Heart left ventricle (tissue), 16 donors: ENCODE measurements around the gene ZNF554. TPM values are rescaled to one million over a fixed set of nuclear protein-coding genes. Genes with fewer than 3 reads are reported as not detected.
"Not testable (repeated sequence)": the region's sequence is repeated elsewhere in the genome, so short reads cannot be mapped to it uniquely, and the experiment has no call there.

Source experiments
- ATAC-seq, 4 donors: fragments of 200-7000 bp; cut with Tn5 transposase; one replicate each; pipeline ENCODE4 v1.9.1; 2020 to 2022; ENCODE audit warnings: moderate library complexity in 4 of 4, mild to moderate bottlenecking in 3 of 4, moderate number of reproducible peaks in 1 of 4
- DNase-seq, 5 donors: peaks; one replicate each; pipeline ENCODE4 v3.0.0-alpha.2; 2020
- H3K27ac ChIP-seq, 12 donors: fragments of 200-600 bp; sonication (generic) in 4 of 12; one replicate each; pipeline versions ENCODE4 v1.5.0 to v1.8.0; 2016 to 2022; ENCODE audit warnings: mild to moderate bottlenecking in 2 of 12
- H3K27me3 ChIP-seq, 9 donors: fragments of 200-600 bp; sonication (generic) in 2 of 9; one replicate each; pipeline versions ENCODE4 v1.5.1 to v1.8.0; 2016 to 2022; ENCODE audit warnings: mild to moderate bottlenecking in 3 of 9
- H3K36me3 ChIP-seq, 9 donors: fragments of 200-600 bp; sonication (generic) in 2 of 9; one replicate each; pipeline versions ENCODE4 v1.5.0 to v1.8.0; 2018 to 2022; ENCODE audit warnings: mild to moderate bottlenecking in 2 of 9
- H3K4me1 ChIP-seq, 12 donors: fragments of 200-600 bp; sonication (generic) in 4 of 12; one replicate each; pipeline versions ENCODE4 v1.5.0 to v1.8.0; 2016 to 2022; ENCODE audit warnings: mild to moderate bottlenecking in 3 of 12
- H3K4me3 ChIP-seq, 12 donors: fragments of 200-600 bp; sonication (generic) in 4 of 12; one replicate each; pipeline versions ENCODE4 v1.5.0 to v1.8.0; 2017 to 2022; ENCODE audit warnings: mild to moderate bottlenecking in 9 of 12, moderate library complexity in 4 of 12
- H3K9me3 ChIP-seq, 12 donors: fragments of 200-600 bp; sonication (generic) in 4 of 12; one replicate each; pipeline versions ENCODE4 v1.5.0 to v1.8.0; 2016 to 2022; ENCODE audit warnings: mild to moderate bottlenecking in 1 of 12
- POLR2A ChIP-seq, 2 donors: fragments of 450-650 bp; IDR thresholded peaks; one replicate each; pipeline ENCODE4 v1.6.1; 2017; ENCODE audit warnings: antibody characterized with exemption in 2 of 2, mild to moderate bottlenecking in 2 of 2, moderate library complexity in 2 of 2
- WGBS, 4 donors: extraction: QIAGEN DNeasy Blood & Tissue Kit in 2 of 4; methylation state at CpG; one replicate each; pipeline versions ENCODE4 v1.1.5 to v1.1.7; 2013 to 2018; 5-methylcytosine and 5-hydroxymethylcytosine counted together
- intact Hi-C, 10 donors: fragments of 100-400 bp; cut with DNase I; formaldehyde crosslinking; loops; one replicate each; pipeline versions ENCODE4 v1.11.1 to v1.14.2; 2022
- polyA plus RNA-seq, 2 donors: library from polyadenylated mRNA; stranded (reverse); fragments of 200-250 nt; gene quantifications; one replicate each; pipeline ENCODE4 v1.2.3, GENCODE V29; 2013
- total RNA-seq, 9 donors: library from RNA; depleted of rRNA in 2 of 9; stranded (reverse); fragments of >200 nt in 2 of 9; fragmentation: NEBNext Ultra II Directional in 3 of 9; extraction: Animal tissue kit (Norgen Biotek cat#: 25700) in 3 of 9; gene quantifications; one replicate each; pipeline versions ENCODE4 v1.1.0 to v1.2.4, GENCODE V29; 2016 to 2023
- TF ChIP-seq, protein P1 (sequence below), 12 donors: fragments of 200-600 bp; sonication (generic) in 4 of 12; IDR thresholded peaks; one replicate each; pipeline versions ENCODE4 v1.5.0 to v1.8.0; 2018 to 2022; ENCODE audit warnings: antibody characterized with exemption in 12 of 12, mild to moderate bottlenecking in 5 of 12
- donor health status: ischemic (EF 13 %, LVEDD 7.1; RV severe dilation, severe dysfunction).
- donor health status: healthy with polysubstance abuse.
- donor health status: DM: no; HTN: yes; CAD: no.
- donor health status: DM: no; HTN: no; CAD: no.
- donor health status: ischemic (EF 25% LVEDD 6.9; RV normal size, moderate dysfunction).
- donor health status: ischemic (EF 25% LVEDD 5.7; RV mildly dilated, moderate dysfunction).
- donor health status: healthy.
- donor health status: DM: yes; HTN: yes; CAD: no.
- donor health status: ischemic (EF 35%, LVEDD 5.7; RV mildly dilated, moderate dysfunction).
- donor health status: nonischemic (EF 11% LVEDD 7.7; RV severe dilation, severe dysfunction).
- donor health status: DM: yes; HTN: yes; CAD: no.
- donor health status: PGD.
- donor health status: ischemic (EF 29% LVEDD 5.4; RV normal size, mild dysfunction).
- donor health status: nonischemic (EF 23%, LVEDD 6.1; RV moderate dilation, normal function).

The ZNF554 gene
- total and polyA plus RNA-seq, 11 donors: 1.4 to 6.1 (median 4.5) TPM

DNA sequence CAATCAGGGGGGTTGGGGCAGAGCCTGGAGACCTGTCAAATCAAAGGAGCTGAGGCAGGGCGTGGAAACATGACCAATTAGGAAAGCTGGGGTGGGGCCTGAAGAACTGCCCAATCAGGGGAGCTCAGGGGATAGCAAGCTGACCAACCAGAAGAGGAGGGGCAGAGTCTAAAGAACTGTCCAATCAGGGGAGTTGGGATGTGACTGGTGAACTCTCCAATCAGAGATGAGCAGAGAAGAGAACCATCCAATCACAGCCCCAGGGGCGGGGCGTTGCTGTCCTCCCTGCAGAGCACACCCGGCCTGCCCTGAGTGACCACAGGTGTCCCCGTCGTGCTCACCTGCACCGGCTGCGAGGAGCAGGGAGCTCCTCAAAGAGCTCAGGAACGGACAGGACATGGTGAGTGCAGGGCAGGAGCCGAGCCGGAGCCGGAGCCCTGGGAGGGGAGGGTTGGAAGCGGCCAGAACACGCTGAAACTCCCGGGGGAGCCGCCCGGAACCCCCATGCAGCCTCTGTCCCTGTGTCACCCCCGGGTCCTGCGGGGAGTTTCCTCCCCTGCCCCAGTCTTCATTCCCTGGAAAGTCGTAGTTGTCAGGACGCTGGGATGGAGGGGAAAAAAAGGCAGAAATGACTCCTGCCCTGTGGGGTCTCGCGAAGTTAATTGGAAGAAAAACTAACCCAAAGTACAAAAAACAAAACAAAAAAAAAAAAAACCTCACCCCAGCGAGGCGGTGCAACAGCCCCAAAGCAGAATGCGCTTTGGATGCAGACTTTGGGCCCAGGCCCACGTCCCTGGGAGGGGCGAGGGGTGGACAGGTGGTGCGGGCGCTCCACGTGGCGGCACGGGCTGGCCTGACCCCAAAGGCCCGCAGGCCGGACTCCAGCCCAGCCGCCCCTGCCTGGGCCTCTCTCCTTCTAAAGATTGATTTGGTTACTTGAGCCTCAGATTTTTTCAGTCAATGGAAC, 47.6 kb downstream of the ZNF554 start, which contains the start of gene ZNF556:
ZNF556 (plus strand) TSS at position 311 of the 967 bp plus-strand sequence; CDS start at position 398, 87 bp downstream.
- H3K4me3 ChIP-seq: no peak within 1 kb of the TSS
- intact Hi-C loops: loop anchor here in 3 of 10 donors (5.0 to 10.0 kb wide), 3 partner anchors 213 to 223 kb away; no protein-coding TSS in a partner anchor
- no peaks in the 10 kb centered on the region for H3K27me3 ChIP-seq
- no peaks in the 10 kb centered on the region for H3K4me1 ChIP-seq
- H3K36me3 ChIP-seq: no peaks in the 10 kb centered on the region
- TF ChIP-seq, protein P1, sequence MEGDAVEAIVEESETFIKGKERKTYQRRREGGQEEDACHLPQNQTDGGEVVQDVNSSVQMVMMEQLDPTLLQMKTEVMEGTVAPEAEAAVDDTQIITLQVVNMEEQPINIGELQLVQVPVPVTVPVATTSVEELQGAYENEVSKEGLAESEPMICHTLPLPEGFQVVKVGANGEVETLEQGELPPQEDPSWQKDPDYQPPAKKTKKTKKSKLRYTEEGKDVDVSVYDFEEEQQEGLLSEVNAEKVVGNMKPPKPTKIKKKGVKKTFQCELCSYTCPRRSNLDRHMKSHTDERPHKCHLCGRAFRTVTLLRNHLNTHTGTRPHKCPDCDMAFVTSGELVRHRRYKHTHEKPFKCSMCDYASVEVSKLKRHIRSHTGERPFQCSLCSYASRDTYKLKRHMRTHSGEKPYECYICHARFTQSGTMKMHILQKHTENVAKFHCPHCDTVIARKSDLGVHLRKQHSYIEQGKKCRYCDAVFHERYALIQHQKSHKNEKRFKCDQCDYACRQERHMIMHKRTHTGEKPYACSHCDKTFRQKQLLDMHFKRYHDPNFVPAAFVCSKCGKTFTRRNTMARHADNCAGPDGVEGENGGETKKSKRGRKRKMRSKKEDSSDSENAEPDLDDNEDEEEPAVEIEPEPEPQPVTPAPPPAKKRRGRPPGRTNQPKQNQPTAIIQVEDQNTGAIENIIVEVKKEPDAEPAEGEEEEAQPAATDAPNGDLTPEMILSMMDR (IDR thresholded peaks at IDR 0.05): no peak
- TF ChIP-seq POLR2A (IDR thresholded peaks at IDR 0.05): no peak
- 82 to 90% (median 85%) methylated on average over 29 to 36 of the region's 36 CpGs for WGBS, 4 donors
- DNase-seq: no peak
- ATAC-seq: peak in 3 of 4 donors; percentile 36 to 79 (median 42)
- H3K9me3 ChIP-seq: peaks cover 0 to 9% (median 0%) of the 10 kb centered on the region in 12 donors
- H3K27ac ChIP-seq: no peak within 1 kb of the TSS

DNA sequence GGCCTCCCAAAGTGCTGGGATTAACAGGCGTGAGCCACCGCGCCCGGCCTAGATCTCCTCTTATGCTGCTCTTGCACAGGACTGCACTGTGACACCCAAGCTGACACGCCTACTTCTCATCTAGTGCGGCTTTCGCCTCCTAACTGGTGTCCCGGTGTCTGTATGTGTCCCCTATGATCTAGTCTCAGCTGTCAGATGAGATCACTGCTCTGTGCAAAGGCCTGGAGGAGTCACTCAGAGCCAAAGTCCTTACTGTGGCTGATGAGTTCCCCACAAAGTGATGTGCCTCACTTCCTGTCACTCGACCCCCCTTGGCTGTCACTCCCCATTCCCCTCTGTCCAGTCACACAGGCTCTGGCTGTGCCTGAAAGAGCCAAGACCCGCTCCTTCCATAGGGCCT, 50.0 kb downstream of the ZNF554 start:
- intact Hi-C loops: loop anchor here in 9 of 10 donors (5.0 to 10.0 kb wide), 5 partner anchors 47 to 225 kb away; no protein-coding TSS in a partner anchor
- WGBS, 4 donors: 76 to 86% (median 79%) methylated on average over 10 of the region's 10 CpGs
- Histone ChIP-seq H3K4me1 (no peaks in the 10 kb centered on the region), H3K27me3 (no peaks in the 10 kb centered on the region), H3K4me3 (no peak overlapping the region), H3K27ac (no peak overlapping the region), H3K9me3 (peaks cover 0 to 9% (median 0%) of the 10 kb centered on the region in 12 donors), H3K36me3 (no peaks in the 10 kb centered on the region)
- ATAC-seq: no peak
- no peak for TF ChIP-seq POLR2A (IDR thresholded peaks at IDR 0.05)
- TF ChIP-seq, protein P1 (IDR thresholded peaks at IDR 0.05): no peak
- DNase-seq: no peak

DNA sequence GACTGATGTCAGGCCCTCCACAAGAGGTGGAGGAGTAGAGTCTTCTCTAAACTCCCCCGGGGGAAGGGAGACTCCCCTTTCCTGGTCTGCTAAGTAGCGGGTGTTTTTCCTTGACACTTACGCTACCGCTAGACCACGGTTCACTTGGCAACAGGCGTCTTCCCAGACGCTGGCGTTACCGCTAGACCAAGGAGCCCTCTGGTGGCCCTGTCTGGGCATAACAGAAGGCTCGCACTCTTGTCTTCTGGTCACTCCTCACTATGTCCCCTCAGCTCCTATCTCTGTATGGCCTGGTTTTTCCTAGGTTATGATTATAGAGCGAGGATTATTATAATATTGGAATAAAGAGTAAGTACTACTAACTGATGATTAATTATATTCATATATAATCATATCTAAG, 52.5 kb downstream of the ZNF554 start:
- not testable (repeated sequence) for H3K27me3 ChIP-seq, DNase-seq, H3K36me3 ChIP-seq, H3K4me3 ChIP-seq, H3K27ac ChIP-seq, ATAC-seq, H3K4me1 ChIP-seq
- H3K9me3 ChIP-seq: peaks cover 0 to 23% (median 10%) of the 10 kb centered on the region in 12 donors
- 14 to 29% (median 19%) methylated on average over 2 to 11 of the region's 11 CpGs for WGBS, 4 donors
- intact Hi-C loops: loop anchor here in 7 of 10 donors (5.0 to 10.0 kb wide), 4 partner anchors 50 to 227 kb away; no protein-coding TSS in a partner anchor
- TF ChIP-seq, protein P1 (IDR thresholded peaks at IDR 0.05): peak in 8 of 12 donors; percentile 7 to 53 (median 32)
